Gastroesophageal sphincter (tissue), 3 donors: ENCODE data around the gene CADPS2.

ENCODE experiments used
- EP300 ChIP-seq: sonication (generic); formaldehyde crosslinking; IDR thresholded peaks from one replicate; pipeline ENCODE4 v1.6.1; 2017; ENCODE audit warnings: antibody characterized with exemption, mild to moderate bottlenecking
- POLR2A ChIP-seq, 2 donors: fragments of 450-650 bp; IDR thresholded peaks; one replicate each; pipeline ENCODE4 v1.6.1; 2017; ENCODE audit warnings: antibody characterized with exemption in 2 of 2, mild to moderate bottlenecking in 2 of 2, moderate library complexity in 1 of 2
- POLR2AphosphoS5 ChIP-seq: sonication (generic); formaldehyde crosslinking; IDR thresholded peaks from one replicate; pipeline ENCODE4 v1.6.1; 2017; ENCODE audit warnings: antibody characterized with exemption
- TF ChIP-seq, protein P1 (sequence below), 4 experiments: fragments of 200-600 bp in 2 of 4; fragments of 450-650 bp in 2 of 4; sonication (generic) in 1 of 4; IDR thresholded peaks; one replicate each; pipeline ENCODE4 v1.5.1; 2017 to 2019; ENCODE audit warnings: antibody characterized with exemption in 4 of 4, mild to moderate bottlenecking in 2 of 4, moderate library complexity in 2 of 4

DNA sequence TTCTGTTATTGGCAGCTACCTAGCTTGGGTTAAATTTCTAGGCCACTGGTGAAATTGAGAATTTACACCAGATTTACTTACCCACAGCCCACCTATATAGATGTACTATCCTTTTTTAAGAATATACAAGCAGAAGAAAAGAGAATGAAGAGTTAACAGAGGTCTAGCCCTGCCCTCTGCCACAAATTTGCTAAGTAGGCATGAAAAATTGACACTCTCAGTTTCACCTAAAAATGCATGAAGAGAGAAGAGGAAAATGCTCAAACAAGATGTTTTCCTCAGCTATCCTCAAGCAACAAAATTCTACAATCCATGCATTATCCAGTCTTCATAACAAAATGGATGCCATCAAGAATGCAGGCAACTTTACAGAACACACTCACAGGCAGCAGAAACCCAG is 158.9 kb downstream of the CADPS2 start:
- TF ChIP-seq, protein P1, sequence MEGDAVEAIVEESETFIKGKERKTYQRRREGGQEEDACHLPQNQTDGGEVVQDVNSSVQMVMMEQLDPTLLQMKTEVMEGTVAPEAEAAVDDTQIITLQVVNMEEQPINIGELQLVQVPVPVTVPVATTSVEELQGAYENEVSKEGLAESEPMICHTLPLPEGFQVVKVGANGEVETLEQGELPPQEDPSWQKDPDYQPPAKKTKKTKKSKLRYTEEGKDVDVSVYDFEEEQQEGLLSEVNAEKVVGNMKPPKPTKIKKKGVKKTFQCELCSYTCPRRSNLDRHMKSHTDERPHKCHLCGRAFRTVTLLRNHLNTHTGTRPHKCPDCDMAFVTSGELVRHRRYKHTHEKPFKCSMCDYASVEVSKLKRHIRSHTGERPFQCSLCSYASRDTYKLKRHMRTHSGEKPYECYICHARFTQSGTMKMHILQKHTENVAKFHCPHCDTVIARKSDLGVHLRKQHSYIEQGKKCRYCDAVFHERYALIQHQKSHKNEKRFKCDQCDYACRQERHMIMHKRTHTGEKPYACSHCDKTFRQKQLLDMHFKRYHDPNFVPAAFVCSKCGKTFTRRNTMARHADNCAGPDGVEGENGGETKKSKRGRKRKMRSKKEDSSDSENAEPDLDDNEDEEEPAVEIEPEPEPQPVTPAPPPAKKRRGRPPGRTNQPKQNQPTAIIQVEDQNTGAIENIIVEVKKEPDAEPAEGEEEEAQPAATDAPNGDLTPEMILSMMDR (IDR thresholded peaks at IDR 0.05) = no peak
- no peak for TF ChIP-seq POLR2A (IDR thresholded peaks at IDR 0.05)
- TF ChIP-seq POLR2AphosphoS5 = no peak
- no peak for TF ChIP-seq EP300
